ENCODE measurements around the gene UGT1A5. TPM values are rescaled to one million over a fixed set of nuclear protein-coding genes. Genes with fewer than 3 reads are reported as not detected.
"Not testable (repeated sequence)": the region's sequence is repeated elsewhere in the genome, so short reads cannot be mapped to it uniquely, and the experiment has no call there.

Gene UGT1A5
- polyA plus RNA-seq, 1 donor (not counting 4 experiments of a cell fraction or from before 2014, with no cell fraction given), result 1.3 TPM

- peaks cover 17% of the 10 kb centered on the region for H3K4me1 ChIP-seq (ENCODE audit: control insufficient read depth, extremely low read depth, insufficient read depth, low read length)
- H3K9me3 ChIP-seq (ENCODE audit: control insufficient read depth, low read depth, low read length), result no peaks in the 10 kb centered on the region
- H4K20me1 ChIP-seq (ENCODE audit: control insufficient read depth, extremely low read depth, insufficient read depth, low read length), result no peaks in the 10 kb centered on the region
- peak; percentile 41 for FAIRE-seq
- peak overlapping the region; percentile 80 for H3K27ac ChIP-seq (ENCODE audit: control insufficient read depth, insufficient read depth, low read length)
- H3K4me3 ChIP-seq (ENCODE audit: control insufficient read depth in 2 of 3, extremely low read depth in 1 of 3, insufficient read depth in 2 of 3, low read depth in 1 of 3, low read length in 3 of 3), result no peak overlapping the region
- no peak overlapping the region for H2AFZ ChIP-seq (ENCODE audit: control insufficient read depth, low read length)
- H3K4me2 ChIP-seq (ENCODE audit: control insufficient read depth, extremely low read depth, insufficient read depth, low read depth, low read length), result peak overlapping the region; percentile 57
- no peaks in the 10 kb centered on the region for H3K27me3 ChIP-seq (ENCODE audit: control insufficient read depth, extremely low read depth, insufficient read depth, low read length)
- DNase-seq (ENCODE audit: low read depth, low spot score), result no peak
- H3K9me1 ChIP-seq (ENCODE audit: control insufficient read depth, extremely low read depth, insufficient read depth, low read length), result no peaks in the 10 kb centered on the region
- TF ChIP-seq CTCF (optimal IDR thresholded peaks at IDR 0.05 in 1 of 3, IDR thresholded peaks at IDR 0.05 in 1 of 3, conservative IDR thresholded peaks at IDR 0.05 in 1 of 3; ENCODE audit: extremely low read depth in 1 of 3, insufficient read depth in 2 of 3, low read length in 3 of 3) (no peak), EZH2 (IDR thresholded peaks at IDR 0.05; ENCODE audit: low read length) (no peak)
- H3K79me2 ChIP-seq (ENCODE audit: control insufficient read depth, insufficient read depth, low read length), result peaks cover 62% of the 10 kb centered on the region
- dilution Hi-C loops (cut with MboI; ENCODE audit: extremely low pct_ligation_motif_present, low sequenced_read_pairs), result no loop called here
- peak overlapping the region; percentile 63 for H3K9ac ChIP-seq (ENCODE audit: control insufficient read depth, extremely low read depth, insufficient read depth, low read length)
- H3K36me3 ChIP-seq (ENCODE audit: control insufficient read depth in 2 of 2, extremely low read depth in 1 of 2, insufficient read depth in 2 of 2, low read length in 2 of 2), result peaks cover 0 to 8% of the 10 kb centered on the region in 2 experiments
These were observed 12.6 kb upstream of the UGT1A5 start for GRCh38 chr2:233700028-233700635.

GRCh38 chr2:233700842-233701241 lies 11.9 kb upstream of the UGT1A5 start:
- H3K36me3 ChIP-seq (ENCODE audit: control insufficient read depth in 2 of 2, extremely low read depth in 1 of 2, insufficient read depth in 2 of 2, low read length in 2 of 2); H3K27ac ChIP-seq (ENCODE audit: control insufficient read depth, insufficient read depth, low read length); H4K20me1 ChIP-seq (ENCODE audit: control insufficient read depth, extremely low read depth, insufficient read depth, low read length); FAIRE-seq; H3K9me3 ChIP-seq (ENCODE audit: control insufficient read depth, low read depth, low read length); H3K9me1 ChIP-seq (ENCODE audit: control insufficient read depth, extremely low read depth, insufficient read depth, low read length); H3K4me2 ChIP-seq (ENCODE audit: control insufficient read depth, extremely low read depth, insufficient read depth, low read depth, low read length); dilution Hi-C loops (cut with MboI; ENCODE audit: extremely low pct_ligation_motif_present, low sequenced_read_pairs); DNase-seq (ENCODE audit: low read depth, low spot score); H3K4me3 ChIP-seq (ENCODE audit: control insufficient read depth in 2 of 3, extremely low read depth in 1 of 3, insufficient read depth in 2 of 3, low read depth in 1 of 3, low read length in 3 of 3); H3K27me3 ChIP-seq (ENCODE audit: control insufficient read depth, extremely low read depth, insufficient read depth, low read length); H2AFZ ChIP-seq (ENCODE audit: control insufficient read depth, low read length); H3K9ac ChIP-seq (ENCODE audit: control insufficient read depth, extremely low read depth, insufficient read depth, low read length): not testable (repeated sequence)
- Histone ChIP-seq H3K4me1 (ENCODE audit: control insufficient read depth, extremely low read depth, insufficient read depth, low read length) (peaks cover 22% of the 10 kb centered on the region), H3K79me2 (ENCODE audit: control insufficient read depth, insufficient read depth, low read length) (peaks cover 55% of the 10 kb centered on the region)

GRCh38 chr2:233702238-233702637 lies 10.5 kb upstream of the UGT1A5 start:
- Histone ChIP-seq H3K9me3 (ENCODE audit: control insufficient read depth, low read depth, low read length) (no peaks in the 10 kb centered on the region), H3K4me3 (ENCODE audit: control insufficient read depth in 2 of 3, extremely low read depth in 1 of 3, insufficient read depth in 2 of 3, low read depth in 1 of 3, low read length in 3 of 3) (no peak overlapping the region), H4K20me1 (ENCODE audit: control insufficient read depth, extremely low read depth, insufficient read depth, low read length) (no peaks in the 10 kb centered on the region), H3K4me1 (ENCODE audit: control insufficient read depth, extremely low read depth, insufficient read depth, low read length) (peaks cover 31% of the 10 kb centered on the region), H3K9me1 (ENCODE audit: control insufficient read depth, extremely low read depth, insufficient read depth, low read length) (no peaks in the 10 kb centered on the region), H3K27ac (ENCODE audit: control insufficient read depth, insufficient read depth, low read length) (no peak overlapping the region), H3K79me2 (ENCODE audit: control insufficient read depth, insufficient read depth, low read length) (peaks cover 43% of the 10 kb centered on the region), H3K27me3 (ENCODE audit: control insufficient read depth, extremely low read depth, insufficient read depth, low read length) (no peaks in the 10 kb centered on the region), H3K9ac (ENCODE audit: control insufficient read depth, extremely low read depth, insufficient read depth, low read length) (no peak overlapping the region), H3K36me3 (ENCODE audit: control insufficient read depth in 2 of 2, extremely low read depth in 1 of 2, insufficient read depth in 2 of 2, low read length in 2 of 2) (peaks cover 0 to 8% of the 10 kb centered on the region in 2 experiments), H2AFZ (ENCODE audit: control insufficient read depth, low read length) (no peak overlapping the region), H3K4me2 (ENCODE audit: control insufficient read depth, extremely low read depth, insufficient read depth, low read depth, low read length) (no peak overlapping the region)
- no peak for FAIRE-seq
- TF ChIP-seq CTCF (optimal IDR thresholded peaks at IDR 0.05 in 1 of 3, IDR thresholded peaks at IDR 0.05 in 1 of 3, conservative IDR thresholded peaks at IDR 0.05 in 1 of 3; ENCODE audit: extremely low read depth in 1 of 3, insufficient read depth in 2 of 3, low read length in 3 of 3) (no peak), EZH2 (IDR thresholded peaks at IDR 0.05; ENCODE audit: low read length) (no peak)
- dilution Hi-C loops (cut with MboI; ENCODE audit: extremely low pct_ligation_motif_present, low sequenced_read_pairs), result no loop called here
- no peak for DNase-seq (ENCODE audit: low read depth, low spot score)

Data from keratinocyte (primary cell).